GM19025 (cell line): ENCODE results near the gene GATA3.

Source experiments
- ATAC-seq: cut with Tn5 transposase; IDR thresholded peaks from one replicate; pipeline ENCODE4 v1.9.1; 2021; ENCODE audit warnings: mild to moderate bottlenecking, low read depth, moderate library complexity; ENCODE audit not compliant: unreplicated experiment

Gene GATA3

DNA sequence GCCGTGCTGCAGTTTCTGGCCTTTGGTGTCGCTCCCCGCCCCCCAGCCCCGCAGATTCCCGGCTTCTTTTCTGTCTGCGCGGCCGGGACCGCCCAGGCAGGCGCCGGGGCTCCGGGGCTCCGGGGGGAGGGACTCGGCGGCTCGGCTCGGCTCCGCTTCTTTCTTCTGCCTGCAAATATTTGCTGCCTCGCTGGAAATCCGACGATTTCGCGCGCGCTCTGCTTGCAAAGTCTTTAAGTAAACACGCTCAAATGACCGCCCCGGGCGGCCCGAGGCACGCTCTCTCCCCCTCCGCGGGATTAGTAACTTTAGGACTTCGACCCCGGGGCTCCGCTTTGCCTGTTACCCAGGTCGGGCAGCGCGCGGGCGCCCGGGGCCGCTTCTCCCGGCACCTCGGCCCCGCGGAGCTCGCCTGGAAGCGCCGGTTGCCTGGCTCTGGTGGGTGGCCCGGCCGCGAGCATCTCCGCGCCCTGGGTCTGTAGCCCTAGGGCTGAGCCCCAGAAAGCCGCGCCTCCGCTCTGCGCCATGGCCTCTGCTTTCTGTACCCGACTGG, 3.9 kb upstream of the GATA3 start:
- ATAC-seq = no peak

DNA sequence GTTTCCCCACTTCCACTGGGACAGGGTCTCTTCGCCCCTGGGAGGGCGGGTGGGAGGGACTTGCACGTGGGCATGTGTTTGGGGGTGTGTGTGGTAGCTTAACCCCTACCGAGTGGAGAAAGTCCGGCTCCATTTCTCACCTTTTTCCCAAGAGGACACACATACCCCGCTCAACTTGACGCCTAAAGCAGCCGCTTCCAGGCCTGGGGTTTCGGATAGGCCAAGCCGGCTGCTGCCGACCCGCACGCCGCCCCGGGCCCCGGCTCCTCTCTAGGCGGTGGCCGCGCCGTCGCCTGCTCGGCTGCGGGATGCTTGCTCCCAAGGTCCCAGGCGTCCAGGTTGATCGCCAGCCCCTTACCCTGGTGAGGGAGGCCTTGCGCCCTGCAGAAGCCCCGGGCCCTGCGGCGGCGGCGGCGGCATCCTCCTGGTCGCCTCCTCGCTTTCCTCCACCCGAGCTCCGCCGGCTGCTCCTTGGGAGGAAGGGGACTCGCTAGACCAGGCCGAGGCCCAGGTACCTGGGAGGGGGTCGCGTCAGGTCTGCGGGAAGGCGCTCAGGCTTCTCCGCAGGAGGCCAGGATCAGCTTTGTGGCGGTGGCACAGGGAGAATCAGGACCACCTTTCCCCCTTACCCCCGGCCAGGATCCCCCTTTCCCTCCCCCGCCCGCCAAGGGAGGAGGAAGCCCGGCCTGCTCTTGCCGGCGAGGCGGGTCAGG, 3.2 kb upstream of the GATA3 start:
- no peak for ATAC-seq

GRCh38 chr10:8051851-8052257, 2.6 kb upstream of the GATA3 start:
- ATAC-seq = no peak

DNA sequence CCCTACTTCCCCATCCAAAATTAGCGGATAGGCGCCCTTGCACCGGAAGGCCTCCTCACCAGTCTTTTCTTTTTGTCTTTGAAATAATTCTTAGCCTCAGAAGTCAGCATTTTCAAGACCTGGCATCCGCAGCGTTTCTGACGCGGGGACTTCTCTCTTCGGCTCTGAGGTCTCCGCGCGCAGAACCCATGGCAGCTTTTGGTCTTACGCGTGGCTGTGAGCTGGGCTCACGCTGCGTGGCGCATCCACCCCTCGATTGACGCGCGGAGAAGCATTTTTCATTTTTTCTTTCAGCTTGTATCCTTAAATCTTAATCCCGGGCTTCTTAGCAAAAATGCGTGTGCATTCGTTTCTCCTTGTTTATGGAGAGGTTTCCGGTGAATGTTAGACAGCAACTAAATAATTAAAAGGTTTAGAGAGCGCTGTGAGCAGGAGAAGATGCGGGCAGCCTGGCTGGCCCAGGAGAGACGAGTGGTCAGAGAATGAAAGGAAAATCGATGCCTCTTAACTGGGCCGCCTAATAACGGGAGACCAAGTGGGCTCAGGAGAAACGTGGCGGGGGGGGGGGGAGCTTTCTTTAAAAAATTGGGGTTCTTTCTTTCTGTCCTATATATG, 2.0 kb upstream of the GATA3 start:
- ATAC-seq = no peak

DNA sequence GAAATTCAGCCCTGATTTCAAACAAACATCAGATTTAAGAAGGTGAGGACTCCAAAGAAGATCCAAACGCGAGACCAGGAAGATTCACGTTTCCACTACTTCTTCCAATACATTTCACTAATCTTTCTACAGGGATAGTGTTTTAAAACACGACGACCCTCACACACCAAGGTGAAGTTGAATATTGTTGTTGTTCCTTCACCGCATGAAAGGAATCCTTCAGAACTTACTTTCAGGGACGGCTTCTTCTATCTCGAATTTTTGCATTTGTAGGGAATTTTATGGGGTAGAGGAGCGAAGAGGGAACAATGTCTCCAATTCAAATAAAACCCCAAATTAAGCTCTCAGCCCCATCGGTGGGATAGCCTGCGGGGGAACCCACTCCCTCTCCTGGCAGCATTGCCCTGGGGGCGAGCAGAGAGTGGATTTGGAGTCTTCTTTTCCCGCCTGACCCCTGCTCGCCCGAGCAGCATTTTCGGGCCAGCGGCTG, 1.5 kb upstream of the GATA3 start:
- ATAC-seq = no peak

DNA sequence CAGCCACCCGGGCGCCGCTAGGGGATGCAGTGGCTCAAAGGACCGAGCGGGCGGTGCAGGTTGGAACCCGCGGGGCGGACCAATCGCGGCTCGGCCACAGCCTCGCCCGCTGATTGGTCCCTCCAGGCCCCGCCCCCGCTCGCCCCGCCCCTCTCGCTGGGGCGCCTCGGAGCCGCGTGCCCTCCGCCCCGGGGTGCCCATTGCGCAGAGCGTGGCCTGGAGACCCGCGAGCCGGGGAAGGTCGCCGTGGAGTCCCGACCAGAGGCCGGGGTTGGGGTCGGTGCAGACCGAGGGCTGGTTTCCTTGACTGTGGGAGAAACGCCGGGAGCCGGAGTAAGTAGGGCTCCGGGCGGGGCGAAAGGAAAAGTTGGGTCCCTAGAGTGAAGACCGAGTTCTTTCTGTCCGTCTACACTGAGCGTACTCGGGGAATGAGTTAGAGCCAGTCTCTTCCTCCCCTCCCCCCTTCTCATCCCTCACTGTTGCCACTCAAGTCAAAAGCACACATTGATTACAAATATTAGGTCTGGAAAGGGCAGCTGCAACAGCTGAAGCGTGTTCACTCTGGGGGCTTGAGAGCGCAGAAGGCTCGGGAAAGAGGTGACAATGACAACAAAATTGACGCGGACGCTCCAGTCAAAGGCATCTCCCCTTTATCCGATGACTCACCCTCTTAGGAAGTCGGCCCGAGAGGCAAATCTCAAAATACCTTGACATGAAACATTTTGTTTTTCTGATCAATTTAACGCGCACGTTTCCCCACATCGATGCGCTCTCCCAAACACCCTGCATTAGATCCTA, 843 bp upstream of the GATA3 start:
- peak; percentile 79 for ATAC-seq

DNA sequence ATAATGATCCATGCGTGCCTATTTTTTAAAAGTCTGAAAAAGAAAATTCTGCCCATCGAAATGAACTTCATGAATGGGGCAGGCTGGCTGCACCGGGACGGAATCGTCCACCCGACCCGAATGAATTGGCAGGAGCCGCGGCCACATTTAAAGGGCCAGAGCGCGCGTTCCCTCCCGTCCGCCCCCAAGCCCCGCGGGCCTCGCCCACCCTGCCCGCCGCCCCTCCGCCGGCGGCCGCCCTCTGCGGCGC, 319 bp upstream of the GATA3 start:
- peak; percentile 3 for ATAC-seq

- ATAC-seq = no peak
These were observed 1.2 kb downstream of the GATA3 start for GRCh38 chr10:8055420-8056349.

GRCh38 chr10:8056378-8056777, 1.9 kb downstream of the GATA3 start:
- ATAC-seq = no peak

DNA sequence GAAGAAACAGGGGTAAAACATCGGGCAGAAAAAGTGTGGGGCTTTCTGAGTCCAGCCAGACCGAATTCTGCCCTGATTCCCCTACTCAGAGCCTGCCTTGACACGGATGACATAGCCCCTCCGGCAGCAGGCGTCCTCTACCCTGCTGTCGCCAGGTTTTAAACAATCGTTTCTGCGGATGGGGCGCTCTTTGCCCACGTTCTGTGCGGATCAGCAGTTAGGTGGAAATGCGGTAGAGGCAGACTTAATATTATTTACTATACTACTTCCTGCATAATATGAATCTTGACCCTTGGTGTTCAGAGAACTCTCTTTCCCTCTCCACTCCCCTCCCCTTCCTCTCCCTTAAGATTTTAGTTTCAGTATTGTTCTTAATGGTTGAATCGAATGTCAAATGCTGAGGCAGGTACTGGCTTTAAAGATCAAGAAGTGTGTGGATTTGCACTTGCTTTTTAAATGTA, 2.4 kb downstream of the GATA3 start:
- no peak for ATAC-seq

DNA sequence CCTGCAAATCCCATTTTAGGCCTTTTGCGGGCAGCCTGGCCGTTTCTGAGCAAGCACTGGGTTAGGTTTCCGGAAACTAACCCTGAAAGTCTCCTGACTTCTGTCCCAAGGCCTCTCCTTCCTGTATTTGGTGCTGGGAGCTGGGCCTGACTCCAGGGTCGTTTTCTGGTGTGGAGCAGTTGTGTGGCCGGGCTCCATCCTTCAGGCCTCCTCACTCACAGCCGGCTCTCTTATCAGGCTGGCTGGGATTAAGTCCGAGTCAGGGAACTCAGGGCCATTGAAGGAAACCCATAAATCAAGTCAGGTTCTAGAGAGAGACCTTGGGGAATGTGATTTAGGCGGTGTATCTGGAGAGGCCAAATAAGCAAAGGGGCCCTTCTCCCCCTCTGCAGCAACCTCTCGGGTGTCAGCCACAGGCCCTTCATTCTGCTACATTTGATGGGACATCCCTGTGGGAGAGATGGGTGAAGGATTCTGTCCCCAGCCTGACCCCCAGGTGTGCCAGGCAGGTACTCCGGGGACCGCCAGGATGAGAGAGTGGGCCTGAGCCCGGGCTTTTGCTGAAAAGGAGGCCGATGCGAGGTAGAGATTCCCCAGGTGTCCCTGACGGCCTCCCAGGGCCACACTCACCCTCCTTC, 3.3 kb downstream of the GATA3 start:
- ATAC-seq = no peak

DNA sequence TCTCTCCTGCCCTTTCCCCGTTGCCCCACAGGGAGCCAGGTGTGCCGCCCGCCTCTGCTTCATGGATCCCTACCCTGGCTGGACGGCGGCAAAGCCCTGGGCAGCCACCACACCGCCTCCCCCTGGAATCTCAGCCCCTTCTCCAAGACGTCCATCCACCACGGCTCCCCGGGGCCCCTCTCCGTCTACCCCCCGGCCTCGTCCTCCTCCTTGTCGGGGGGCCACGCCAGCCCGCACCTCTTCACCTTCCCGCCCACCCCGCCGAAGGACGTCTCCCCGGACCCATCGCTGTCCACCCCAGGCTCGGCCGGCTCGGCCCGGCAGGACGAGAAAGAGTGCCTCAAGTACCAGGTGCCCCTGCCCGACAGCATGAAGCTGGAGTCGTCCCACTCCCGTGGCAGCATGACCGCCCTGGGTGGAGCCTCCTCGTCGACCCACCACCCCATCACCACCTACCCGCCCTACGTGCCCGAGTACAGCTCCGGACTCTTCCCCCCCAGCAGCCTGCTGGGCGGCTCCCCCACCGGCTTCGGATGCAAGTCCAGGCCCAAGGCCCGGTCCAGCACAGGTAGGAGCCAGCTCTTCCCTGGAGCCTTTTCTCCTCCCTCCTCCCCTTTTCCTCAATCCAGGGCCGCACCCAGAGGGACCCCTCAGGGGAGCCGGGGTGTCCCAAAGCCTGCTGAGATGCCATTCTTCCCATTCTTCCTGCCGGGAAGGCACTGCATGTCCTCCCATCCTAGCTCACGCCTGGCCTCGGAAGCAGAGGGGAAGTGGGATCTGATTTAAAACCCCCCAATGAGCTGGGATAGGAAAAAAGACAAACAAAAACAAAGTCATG, 4.0 kb downstream of the GATA3 start:
- no peak for ATAC-seq

GRCh38 chr10:8059191-8059936, 4.9 kb downstream of the GATA3 start:
- no peak for ATAC-seq

- peak; percentile 34 for ATAC-seq
These were observed 5.7 kb downstream of the GATA3 start for GRCh38 chr10:8060010-8060703.

GRCh38 chr10:8060704-8061121, 6.2 kb downstream of the GATA3 start:
- no peak for ATAC-seq

DNA sequence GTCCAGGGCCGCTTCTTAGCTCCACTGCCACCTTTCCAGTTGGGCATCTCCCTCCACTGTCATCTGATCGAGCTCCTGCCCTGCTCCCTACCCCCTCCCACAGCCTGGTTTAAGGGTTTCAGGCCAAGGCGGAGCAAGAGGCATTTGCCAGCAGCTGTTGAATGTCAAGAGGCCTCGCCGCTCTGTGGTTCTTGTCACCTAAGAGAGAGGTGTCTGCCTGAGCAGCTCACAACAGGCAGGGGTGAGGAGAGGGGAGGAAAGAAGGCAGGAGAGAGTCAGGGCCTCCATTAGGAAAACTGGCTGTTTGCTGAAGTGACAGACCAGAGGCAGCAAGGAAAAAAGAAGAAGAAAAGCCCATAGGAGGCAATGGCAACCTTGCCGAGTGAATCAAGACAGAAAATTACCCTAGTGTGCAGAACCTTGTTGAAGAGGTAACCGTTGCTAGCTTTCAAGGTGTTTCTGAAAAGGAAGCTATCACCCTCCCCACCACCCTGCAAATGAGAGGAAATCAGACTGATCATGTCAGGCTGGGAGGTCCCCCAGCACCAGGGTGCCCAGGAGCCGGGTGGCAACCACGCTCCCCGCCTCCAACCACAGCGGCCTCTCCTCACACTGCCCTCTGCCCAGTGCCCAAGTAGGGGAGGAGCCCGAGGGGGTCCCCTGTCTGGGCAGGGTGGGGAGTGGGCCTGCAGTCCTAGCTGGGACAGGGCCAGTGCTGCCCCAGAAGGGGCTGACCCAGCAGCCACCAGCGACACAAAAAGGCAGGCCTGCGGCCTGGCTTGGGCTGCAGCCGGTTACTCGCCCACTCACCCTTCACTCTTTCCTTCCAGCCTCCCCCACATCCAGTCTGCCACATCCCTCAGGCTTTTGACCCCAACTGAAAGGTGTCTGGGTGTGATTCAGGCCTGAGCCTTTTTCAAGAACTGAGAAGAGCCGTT, 7.1 kb downstream of the GATA3 start:
- no peak for ATAC-seq
